ENCODE data around the gene EPOP. TPM values are rescaled to one million over a fixed set of nuclear protein-coding genes. Genes with fewer than 3 reads are reported as not detected.

The EPOP gene
- total RNA-seq, 1 experiment from 2014 or later: 37.9 TPM

DNA sequence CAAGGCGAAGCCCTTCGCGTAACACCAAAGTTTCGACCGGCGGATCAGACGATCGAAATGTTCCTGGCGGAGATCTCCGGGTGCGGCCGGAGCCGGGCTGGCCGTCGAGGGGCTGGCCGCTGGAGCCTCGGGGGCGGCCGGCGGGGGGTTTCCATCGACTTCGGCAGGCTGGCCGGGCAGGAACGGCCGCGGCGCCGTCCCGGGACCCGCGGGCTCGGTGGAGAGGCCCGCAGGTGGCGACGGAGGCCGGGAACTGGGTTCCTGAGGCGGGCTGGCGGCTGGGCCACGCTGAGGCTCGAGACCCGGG lies 1.1 kb downstream of the EPOP start:
- ATAC-seq (peak; percentile 1; the same call in 1 of the 2 replicates), DNase-seq (ENCODE audit: low read depth, low spot score) (no peak)
- Histone ChIP-seq H3K4me1 (ENCODE audit: control insufficient read depth in 1 of 2, insufficient read depth in 2 of 2, low read length in 2 of 2) (peaks cover 29 to 64% of the 10 kb centered on the region in 2 experiments), H3K27ac (ENCODE audit: low read depth, low read length) (peak overlapping the region; percentile 91), H2AFZ (ENCODE audit: low read depth, low read length, poor library complexity, severe bottlenecking) (no peak overlapping the region), H3K9ac (ENCODE audit: low read length) (peak overlapping the region; percentile 94), H3K27me3 (ENCODE audit: insufficient read depth, low read length) (no peaks in the 10 kb centered on the region; the same call in 1 of the 2 replicates), H3K9me2 (ENCODE audit: insufficient read depth) (no peaks in the 10 kb centered on the region), H3K79me2 (ENCODE audit: insufficient read depth, low read length) (peaks cover 19% of the 10 kb centered on the region; the same call in 1 of the 2 replicates), H3K9me3 (ENCODE audit: control insufficient read depth in 1 of 2, insufficient read depth in 1 of 2, low read depth in 1 of 2, low read length in 2 of 2) (no peaks in the 10 kb centered on the region), H4K20me1 (ENCODE audit: insufficient read depth) (no peaks in the 10 kb centered on the region), H3K36me3 (ENCODE audit: control insufficient read depth in 1 of 2, insufficient read depth in 2 of 2, low read length in 2 of 2) (no peaks in the 10 kb centered on the region), H3K4me2 (ENCODE audit: low read length) (peak overlapping the region; percentile 93), H3K4me3 (replicated peaks in 1 of 2; ENCODE audit: low read depth in 1 of 2, low read length in 2 of 2) (peak overlapping the region; percentile 75 to 77)
- ChIA-PET CTCF (interaction anchor here (0.5 to 1.3 kb wide), 2 partner anchors 107 to 114 kb away, joined by 3 read pairs; no protein-coding TSS in a partner anchor), POLR2A (interaction anchor here (0.6 kb wide), 1 partner anchor 205 kb away, joined by 3 read pairs; no protein-coding TSS in a partner anchor), RAD21 (ENCODE audit: low non-redundant PET in 1 of 2, low total read pairs in 2 of 2, uncharacterized antibody in 2 of 2, unreplicated experiment in 2 of 2) (no interaction called here)
- intact Hi-C loops (cut with micrococcal nuclease): no loop called here
- BruUV-seq (replicated peaks): no TSS peak
- TF ChIP-seq EZH2phosphoT487 (IDR thresholded peaks at IDR 0.05; ENCODE audit: borderline replicate concordance): no peak
- TF ChIP-seq EZH2 (IDR thresholded peaks at IDR 0.05): no peak
- TF ChIP-seq ZBTB33 (IDR thresholded peaks at IDR 0.05; ENCODE audit: extremely low read depth, insufficient replicate concordance, low read length): no peak
- TF ChIP-seq, protein P1, sequence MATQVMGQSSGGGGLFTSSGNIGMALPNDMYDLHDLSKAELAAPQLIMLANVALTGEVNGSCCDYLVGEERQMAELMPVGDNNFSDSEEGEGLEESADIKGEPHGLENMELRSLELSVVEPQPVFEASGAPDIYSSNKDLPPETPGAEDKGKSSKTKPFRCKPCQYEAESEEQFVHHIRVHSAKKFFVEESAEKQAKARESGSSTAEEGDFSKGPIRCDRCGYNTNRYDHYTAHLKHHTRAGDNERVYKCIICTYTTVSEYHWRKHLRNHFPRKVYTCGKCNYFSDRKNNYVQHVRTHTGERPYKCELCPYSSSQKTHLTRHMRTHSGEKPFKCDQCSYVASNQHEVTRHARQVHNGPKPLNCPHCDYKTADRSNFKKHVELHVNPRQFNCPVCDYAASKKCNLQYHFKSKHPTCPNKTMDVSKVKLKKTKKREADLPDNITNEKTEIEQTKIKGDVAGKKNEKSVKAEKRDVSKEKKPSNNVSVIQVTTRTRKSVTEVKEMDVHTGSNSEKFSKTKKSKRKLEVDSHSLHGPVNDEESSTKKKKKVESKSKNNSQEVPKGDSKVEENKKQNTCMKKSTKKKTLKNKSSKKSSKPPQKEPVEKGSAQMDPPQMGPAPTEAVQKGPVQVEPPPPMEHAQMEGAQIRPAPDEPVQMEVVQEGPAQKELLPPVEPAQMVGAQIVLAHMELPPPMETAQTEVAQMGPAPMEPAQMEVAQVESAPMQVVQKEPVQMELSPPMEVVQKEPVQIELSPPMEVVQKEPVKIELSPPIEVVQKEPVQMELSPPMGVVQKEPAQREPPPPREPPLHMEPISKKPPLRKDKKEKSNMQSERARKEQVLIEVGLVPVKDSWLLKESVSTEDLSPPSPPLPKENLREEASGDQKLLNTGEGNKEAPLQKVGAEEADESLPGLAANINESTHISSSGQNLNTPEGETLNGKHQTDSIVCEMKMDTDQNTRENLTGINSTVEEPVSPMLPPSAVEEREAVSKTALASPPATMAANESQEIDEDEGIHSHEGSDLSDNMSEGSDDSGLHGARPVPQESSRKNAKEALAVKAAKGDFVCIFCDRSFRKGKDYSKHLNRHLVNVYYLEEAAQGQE (IDR thresholded peaks at IDR 0.05; ENCODE audit: low read depth): no peak
- TF ChIP-seq FOSL1 (IDR thresholded peaks at IDR 0.05; ENCODE audit: low read depth): no peak
- no peak for TF ChIP-seq ZFX (IDR thresholded peaks at IDR 0.05)
- no peak for TF ChIP-seq POLR2AphosphoS5 (IDR thresholded peaks at IDR 0.05; ENCODE audit: low read depth, low read length)
- TF ChIP-seq CEBPB (IDR thresholded peaks at IDR 0.05; ENCODE audit: low read depth): no peak
- no peak for TF ChIP-seq ATF3 (IDR thresholded peaks at IDR 0.05)
